H1 (cell line): ENCODE data around the gene R3HDM2. TPM values are rescaled to one million over a fixed set of nuclear protein-coding genes. Genes with fewer than 3 reads are reported as not detected.

ENCODE experiments used
- BCL11A ChIP-seq, 2 experiments: IDR thresholded peaks; one replicate each; pipeline ENCODE4 v1.6.1; 2011; ENCODE audit warnings: low read depth in 2 of 2, low read length in 2 of 2, mild to moderate bottlenecking in 2 of 2
- EGR1 ChIP-seq: IDR thresholded peaks from 2 replicates; pipeline ENCODE4 v1.6.1; 2011; ENCODE audit warnings: low read depth, low read length, borderline replicate concordance
- FOSL1 ChIP-seq: IDR thresholded peaks from 2 replicates; pipeline ENCODE4 v1.6.1; 2011; ENCODE audit warnings: mild to moderate bottlenecking, low read depth, low read length, moderate library complexity; ENCODE audit not compliant: insufficient read depth
- JUN ChIP-seq: IDR thresholded peaks from 2 replicates; pipeline ENCODE4 v1.6.1; 2011; ENCODE audit warnings: low read depth, mild to moderate bottlenecking, improper control_type of control experiment, low read length
- JUND ChIP-seq: IDR thresholded peaks from 2 replicates; pipeline ENCODE4 v1.6.1; 2011; ENCODE audit warnings: mild to moderate bottlenecking, improper control_type of control experiment, low read length
- KDM5A ChIP-seq: fragments of 200-600 bp; IDR thresholded peaks from 2 replicates; pipeline ENCODE4 v1.7.1; 2012; ENCODE audit warnings: mild to moderate bottlenecking, low read length, inconsistent platforms, mixed read lengths
- NANOG ChIP-seq: IDR thresholded peaks from 2 replicates; pipeline ENCODE4 v1.6.1; 2011; ENCODE audit warnings: low read length, low read depth, mild to moderate bottlenecking, inconsistent platforms; ENCODE audit not compliant: insufficient read depth, poor library complexity, severe bottlenecking
- POLR2AphosphoS5 ChIP-seq: IDR thresholded peaks from 2 replicates; pipeline ENCODE4 v1.6.1; 2011; ENCODE audit warnings: low read depth, low read length
- RFX5 ChIP-seq: IDR thresholded peaks from 2 replicates; pipeline ENCODE4 v1.6.1; 2011; ENCODE audit warnings: low read depth, low read length, improper control_type of control experiment, borderline replicate concordance
- SP1 ChIP-seq: IDR thresholded peaks from 2 replicates; pipeline ENCODE4 v1.6.1; 2011; ENCODE audit warnings: low read depth, low read length
- polyA plus RNA-seq, 7 experiments: library from polyadenylated mRNA; depleted of rRNA in 3 of 7; stranded (reverse) in 5 of 7; unstranded in 2 of 7; fragments of >200 nt in 5 of 7; fragments of 200-250 nt in 2 of 7; gene quantifications; 1 replicate in 5 of 7; 2 replicates in 1 of 7; 4 replicates in 1 of 7; pipeline versions ENCODE4 v1.2.1 to v1.2.3, GENCODE V29; 2011 to 2013; ENCODE audit warnings: missing spikeins in 2 of 7, mixed read lengths in 2 of 7
- total RNA-seq: library from RNA; stranded (reverse); fragmentation: NEBNext Ultra II Directional; extraction: Animal tissue kit (Norgen Biotek cat#: 25700); gene quantifications from 2 replicates; pipeline ENCODE4 v1.2.1, GENCODE V29; 2021
- TF ChIP-seq, protein P1 (sequence below): fragments of 300-600 bp; sonication (generic); IDR thresholded peaks from 2 replicates; pipeline ENCODE4 v1.7.1; 2012; ENCODE audit warnings: low read length, moderate library complexity, mild to moderate bottlenecking, inconsistent platforms; ENCODE audit not compliant: insufficient replicate concordance

R3HDM2 gene
- total and polyA plus RNA-seq, 2 of the 8 experiments (the other 6 are each of a cell fraction or from before 2014, with no cell fraction given), result 25.6 to 27.0 TPM

- TF ChIP-seq, protein P1, sequence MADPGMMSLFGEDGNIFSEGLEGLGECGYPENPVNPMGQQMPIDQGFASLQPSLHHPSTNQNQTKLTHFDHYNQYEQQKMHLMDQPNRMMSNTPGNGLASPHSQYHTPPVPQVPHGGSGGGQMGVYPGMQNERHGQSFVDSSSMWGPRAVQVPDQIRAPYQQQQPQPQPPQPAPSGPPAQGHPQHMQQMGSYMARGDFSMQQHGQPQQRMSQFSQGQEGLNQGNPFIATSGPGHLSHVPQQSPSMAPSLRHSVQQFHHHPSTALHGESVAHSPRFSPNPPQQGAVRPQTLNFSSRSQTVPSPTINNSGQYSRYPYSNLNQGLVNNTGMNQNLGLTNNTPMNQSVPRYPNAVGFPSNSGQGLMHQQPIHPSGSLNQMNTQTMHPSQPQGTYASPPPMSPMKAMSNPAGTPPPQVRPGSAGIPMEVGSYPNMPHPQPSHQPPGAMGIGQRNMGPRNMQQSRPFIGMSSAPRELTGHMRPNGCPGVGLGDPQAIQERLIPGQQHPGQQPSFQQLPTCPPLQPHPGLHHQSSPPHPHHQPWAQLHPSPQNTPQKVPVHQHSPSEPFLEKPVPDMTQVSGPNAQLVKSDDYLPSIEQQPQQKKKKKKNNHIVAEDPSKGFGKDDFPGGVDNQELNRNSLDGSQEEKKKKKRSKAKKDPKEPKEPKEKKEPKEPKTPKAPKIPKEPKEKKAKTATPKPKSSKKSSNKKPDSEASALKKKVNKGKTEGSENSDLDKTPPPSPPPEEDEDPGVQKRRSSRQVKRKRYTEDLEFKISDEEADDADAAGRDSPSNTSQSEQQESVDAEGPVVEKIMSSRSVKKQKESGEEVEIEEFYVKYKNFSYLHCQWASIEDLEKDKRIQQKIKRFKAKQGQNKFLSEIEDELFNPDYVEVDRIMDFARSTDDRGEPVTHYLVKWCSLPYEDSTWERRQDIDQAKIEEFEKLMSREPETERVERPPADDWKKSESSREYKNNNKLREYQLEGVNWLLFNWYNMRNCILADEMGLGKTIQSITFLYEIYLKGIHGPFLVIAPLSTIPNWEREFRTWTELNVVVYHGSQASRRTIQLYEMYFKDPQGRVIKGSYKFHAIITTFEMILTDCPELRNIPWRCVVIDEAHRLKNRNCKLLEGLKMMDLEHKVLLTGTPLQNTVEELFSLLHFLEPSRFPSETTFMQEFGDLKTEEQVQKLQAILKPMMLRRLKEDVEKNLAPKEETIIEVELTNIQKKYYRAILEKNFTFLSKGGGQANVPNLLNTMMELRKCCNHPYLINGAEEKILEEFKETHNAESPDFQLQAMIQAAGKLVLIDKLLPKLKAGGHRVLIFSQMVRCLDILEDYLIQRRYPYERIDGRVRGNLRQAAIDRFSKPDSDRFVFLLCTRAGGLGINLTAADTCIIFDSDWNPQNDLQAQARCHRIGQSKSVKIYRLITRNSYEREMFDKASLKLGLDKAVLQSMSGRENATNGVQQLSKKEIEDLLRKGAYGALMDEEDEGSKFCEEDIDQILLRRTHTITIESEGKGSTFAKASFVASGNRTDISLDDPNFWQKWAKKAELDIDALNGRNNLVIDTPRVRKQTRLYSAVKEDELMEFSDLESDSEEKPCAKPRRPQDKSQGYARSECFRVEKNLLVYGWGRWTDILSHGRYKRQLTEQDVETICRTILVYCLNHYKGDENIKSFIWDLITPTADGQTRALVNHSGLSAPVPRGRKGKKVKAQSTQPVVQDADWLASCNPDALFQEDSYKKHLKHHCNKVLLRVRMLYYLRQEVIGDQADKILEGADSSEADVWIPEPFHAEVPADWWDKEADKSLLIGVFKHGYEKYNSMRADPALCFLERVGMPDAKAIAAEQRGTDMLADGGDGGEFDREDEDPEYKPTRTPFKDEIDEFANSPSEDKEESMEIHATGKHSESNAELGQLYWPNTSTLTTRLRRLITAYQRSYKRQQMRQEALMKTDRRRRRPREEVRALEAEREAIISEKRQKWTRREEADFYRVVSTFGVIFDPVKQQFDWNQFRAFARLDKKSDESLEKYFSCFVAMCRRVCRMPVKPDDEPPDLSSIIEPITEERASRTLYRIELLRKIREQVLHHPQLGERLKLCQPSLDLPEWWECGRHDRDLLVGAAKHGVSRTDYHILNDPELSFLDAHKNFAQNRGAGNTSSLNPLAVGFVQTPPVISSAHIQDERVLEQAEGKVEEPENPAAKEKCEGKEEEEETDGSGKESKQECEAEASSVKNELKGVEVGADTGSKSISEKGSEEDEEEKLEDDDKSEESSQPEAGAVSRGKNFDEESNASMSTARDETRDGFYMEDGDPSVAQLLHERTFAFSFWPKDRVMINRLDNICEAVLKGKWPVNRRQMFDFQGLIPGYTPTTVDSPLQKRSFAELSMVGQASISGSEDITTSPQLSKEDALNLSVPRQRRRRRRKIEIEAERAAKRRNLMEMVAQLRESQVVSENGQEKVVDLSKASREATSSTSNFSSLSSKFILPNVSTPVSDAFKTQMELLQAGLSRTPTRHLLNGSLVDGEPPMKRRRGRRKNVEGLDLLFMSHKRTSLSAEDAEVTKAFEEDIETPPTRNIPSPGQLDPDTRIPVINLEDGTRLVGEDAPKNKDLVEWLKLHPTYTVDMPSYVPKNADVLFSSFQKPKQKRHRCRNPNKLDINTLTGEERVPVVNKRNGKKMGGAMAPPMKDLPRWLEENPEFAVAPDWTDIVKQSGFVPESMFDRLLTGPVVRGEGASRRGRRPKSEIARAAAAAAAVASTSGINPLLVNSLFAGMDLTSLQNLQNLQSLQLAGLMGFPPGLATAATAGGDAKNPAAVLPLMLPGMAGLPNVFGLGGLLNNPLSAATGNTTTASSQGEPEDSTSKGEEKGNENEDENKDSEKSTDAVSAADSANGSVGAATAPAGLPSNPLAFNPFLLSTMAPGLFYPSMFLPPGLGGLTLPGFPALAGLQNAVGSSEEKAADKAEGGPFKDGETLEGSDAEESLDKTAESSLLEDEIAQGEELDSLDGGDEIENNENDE, result no peak
- no peak for TF ChIP-seq POLR2AphosphoS5
- no peak for TF ChIP-seq FOSL1
- no peak for TF ChIP-seq NANOG
- no peak for TF ChIP-seq RFX5
- TF ChIP-seq BCL11A (IDR thresholded peaks at IDR 0.05; ENCODE audit: low read depth in 2 of 2, low read length in 2 of 2), result no peak
- TF ChIP-seq JUND, result no peak
- TF ChIP-seq EGR1, result no peak
- no peak for TF ChIP-seq KDM5A
- TF ChIP-seq JUN, result no peak
- no peak for TF ChIP-seq SP1
Observed at GRCh38 chr12:57465747-57466505, 35.1 kb upstream of the R3HDM2 start (continued).
